H1 (cell line): ENCODE measurements around the gene TRAF5. TPM values are rescaled to one million over a fixed set of nuclear protein-coding genes. Genes with fewer than 3 reads are reported as not detected.
A peak's percentile ranks its signal among the peaks of the same experiment; 100 is the strongest.

ENCODE experiments used
- CTCF ChIA-PET: fragments of 300-600 bp; sonication (Branson Sonifier 250); formaldehyde crosslinking; loops from one replicate; lab custom pipeline; 2021; ENCODE audit not compliant: partially characterized antibody; lab: Charles Lee
- POLR2A ChIA-PET: fragments of 300-600 bp; sonication (Branson Sonifier 250); formaldehyde crosslinking; loops from one replicate; lab custom pipeline; 2021; ENCODE audit warnings: inconsistent platforms; ENCODE audit not compliant: partially characterized antibody; lab: Charles Lee
- DNase-seq, 2 experiments: peaks; one replicate each; pipeline versions ENCODE4 v3.0.0 to v3.0.0-alpha.2; 2010 to 2022; ENCODE audit warnings: low spot score in 2 of 2, low read depth in 1 of 2, mixed read lengths in 1 of 2
- FAIRE-seq: peaks from 2 replicates; lab custom pipeline; 2011; peaks lifted over from hg19 to GRCh38; lab: Jason Lieb, UNC
- H2AFZ ChIP-seq: 2 replicates; pipeline ENCODE4 v1.8.1; 2012; ENCODE audit warnings: low read length, inconsistent platforms
- H2AK5ac ChIP-seq: 2 replicates; pipeline ENCODE4 v1.6.1; 2013; ENCODE audit warnings: low read depth, low read length
- H2BK120ac ChIP-seq: replicated peaks from 2 replicates; pipeline ENCODE3; 2013; ENCODE audit warnings: low read depth, low read length, inconsistent platforms
- H2BK12ac ChIP-seq: 2 replicates; pipeline ENCODE4 v1.6.1; 2013; ENCODE audit warnings: low read depth, low read length
- H2BK15ac ChIP-seq: 2 replicates; pipeline ENCODE4 v1.6.1; 2013; ENCODE audit warnings: low read length
- H2BK20ac ChIP-seq: 2 replicates; pipeline ENCODE4 v1.6.1; 2013; ENCODE audit warnings: low read length
- H2BK5ac ChIP-seq: 2 replicates; pipeline ENCODE4 v1.6.1; 2013; ENCODE audit warnings: low read depth, low read length
- H3K14ac ChIP-seq: 2 replicates; pipeline ENCODE4 v1.6.1; 2013; ENCODE audit warnings: inconsistent platforms; ENCODE audit not compliant: insufficient read length
- H3K18ac ChIP-seq: 2 replicates; pipeline ENCODE4 v1.6.1; 2013; ENCODE audit warnings: low read length; ENCODE audit errors: extremely low read depth
- H3K23ac ChIP-seq: 2 replicates; pipeline ENCODE4 v1.6.1; 2013; ENCODE audit warnings: inconsistent platforms; ENCODE audit not compliant: insufficient read length
- H3K23me2 ChIP-seq: 2 replicates; pipeline ENCODE4 v1.6.1; 2013; ENCODE audit warnings: low read depth, low read length
- H3K27ac ChIP-seq: 2 replicates; pipeline ENCODE4 v1.6.1; 2011; ENCODE audit warnings: low read depth, low read length, inconsistent platforms
- H3K27me3 ChIP-seq, 4 experiments: replicated peaks in 1 of 4; 1 replicate in 1 of 4; 2 replicates in 3 of 4; pipeline versions ENCODE4 v1.6.1 to v1.8.1; 2011 to 2013; ENCODE audit warnings: low read length in 3 of 4, mild to moderate bottlenecking in 3 of 4, inconsistent platforms in 2 of 4, mixed read lengths in 2 of 4, moderate library complexity in 1 of 4; ENCODE audit not compliant: control insufficient read depth in 3 of 4, insufficient read depth in 3 of 4; ENCODE audit errors: extremely low read depth in 1 of 4
- H3K36me3 ChIP-seq, 4 experiments: 2 replicates each; pipeline versions ENCODE4 v1.6.1 to v1.8.1; 2011 to 2013; ENCODE audit warnings: mild to moderate bottlenecking in 4 of 4, low read length in 3 of 4, moderate library complexity in 2 of 4, control low read depth in 1 of 4, inconsistent platforms in 1 of 4; ENCODE audit not compliant: insufficient read depth in 4 of 4, control insufficient read depth in 2 of 4
- H3K4ac ChIP-seq: replicated peaks from 2 replicates; pipeline ENCODE3; 2013; ENCODE audit warnings: low read length, low read depth, mixed read lengths, inconsistent platforms; ENCODE audit not compliant: insufficient read length
- H3K4me1 ChIP-seq, 4 experiments: replicated peaks in 1 of 4; 1 replicate in 1 of 4; 2 replicates in 3 of 4; pipeline versions ENCODE4 v1.6.1 to v1.8.1; 2011 to 2013; ENCODE audit warnings: low read length in 3 of 4, inconsistent platforms in 2 of 4, mixed read lengths in 1 of 4; ENCODE audit not compliant: insufficient read depth in 4 of 4, control insufficient read depth in 3 of 4
- H3K4me2 ChIP-seq, 2 experiments: 2 replicates each; pipeline versions ENCODE4 v1.6.1 to v1.8.1; 2011 to 2013; ENCODE audit warnings: low read depth in 2 of 2, low read length in 2 of 2, control low read depth in 1 of 2, inconsistent platforms in 1 of 2, mild to moderate bottlenecking in 1 of 2; ENCODE audit not compliant: insufficient read depth in 1 of 2
- H3K4me3 ChIP-seq, 4 experiments: fragments of 200-600, 300-600 bp in 1 of 4; sonication (generic), shearing (Covaris generic), sonication (Bioruptor Twin) in 1 of 4; 2 replicates each; pipeline versions ENCODE4 v1.5.1 to v1.8.1; 2011 to 2016; ENCODE audit warnings: low read length in 4 of 4, low read depth in 3 of 4, control low read depth in 2 of 4, inconsistent platforms in 2 of 4, mild to moderate bottlenecking in 2 of 4, mixed read lengths in 1 of 4, moderate library complexity in 1 of 4; ENCODE audit not compliant: insufficient read depth in 2 of 4; ENCODE audit errors: extremely low read depth in 1 of 4
- H3K56ac ChIP-seq: replicated peaks from 2 replicates; pipeline ENCODE3; 2013; ENCODE audit warnings: low read depth, mild to moderate bottlenecking, mixed read lengths, low read length, inconsistent platforms; ENCODE audit not compliant: insufficient read length
- H3K79me1 ChIP-seq: 2 replicates; pipeline ENCODE4 v1.6.1; 2013; ENCODE audit warnings: low read depth, low read length, control low read depth
- H3K79me2 ChIP-seq, 2 experiments: 2 replicates each; pipeline versions ENCODE4 v1.6.1 to v1.8.1; 2012 to 2013; ENCODE audit warnings: low read length in 2 of 2, mild to moderate bottlenecking in 2 of 2, inconsistent platforms in 1 of 2; ENCODE audit not compliant: insufficient read depth in 2 of 2, control insufficient read depth in 1 of 2
- H3K9ac ChIP-seq, 4 experiments: replicated peaks in 1 of 4; 1 replicate in 1 of 4; 2 replicates in 3 of 4; pipeline versions ENCODE4 v1.6.1 to v1.8.1; 2011 to 2013; ENCODE audit warnings: low read depth in 3 of 4, low read length in 3 of 4, control low read depth in 2 of 4, mild to moderate bottlenecking in 2 of 4, moderate library complexity in 2 of 4, inconsistent platforms in 1 of 4; ENCODE audit errors: extremely low read depth in 1 of 4
- H3K9me3 ChIP-seq, 2 experiments: 2 replicates each; pipeline versions ENCODE4 v1.6.1 to v1.8.1; 2012 to 2013; ENCODE audit warnings: mild to moderate bottlenecking in 2 of 2, moderate library complexity in 2 of 2, control low read depth in 1 of 2, inconsistent platforms in 1 of 2, low read depth in 1 of 2, low read length in 1 of 2, mixed read lengths in 1 of 2; ENCODE audit not compliant: insufficient read depth in 2 of 2
- H4K20me1 ChIP-seq, 2 experiments: replicated peaks in 1 of 2; 2 replicates each; pipeline versions ENCODE3 to v1.8.1; 2011 to 2013; ENCODE audit warnings: inconsistent platforms in 2 of 2, low read length in 2 of 2, mild to moderate bottlenecking in 1 of 2; ENCODE audit not compliant: insufficient read depth in 2 of 2, control insufficient read depth in 1 of 2
- H4K5ac ChIP-seq: 2 replicates; pipeline ENCODE4 v1.6.1; 2013; ENCODE audit warnings: low read length, low read depth, mixed read lengths, inconsistent platforms; ENCODE audit not compliant: insufficient read length
- H4K8ac ChIP-seq: 2 replicates; pipeline ENCODE4 v1.8.0; 2013; ENCODE audit warnings: mild to moderate bottlenecking, moderate library complexity, low read length, inconsistent platforms; ENCODE audit not compliant: insufficient read depth; ENCODE audit errors: extremely low read depth
- H4K91ac ChIP-seq: replicated peaks from 2 replicates; pipeline ENCODE3; 2013; ENCODE audit warnings: low read length, mixed read lengths, inconsistent platforms; ENCODE audit not compliant: insufficient read length
- GTF2F1 ChIP-seq: IDR thresholded peaks from 2 replicates; pipeline ENCODE4 v1.6.1; 2012; ENCODE audit warnings: low read depth, low read length, improper control_type of control experiment, borderline replicate concordance
- SAP30 ChIP-seq: fragments of 300-600 bp; sonication (generic); IDR thresholded peaks from 2 replicates; pipeline ENCODE4 v1.7.1; 2012; ENCODE audit warnings: low read length, moderate library complexity, mild to moderate bottlenecking, inconsistent platforms; ENCODE audit not compliant: insufficient read depth, insufficient replicate concordance
- SIN3A ChIP-seq, 2 experiments: IDR thresholded peaks in 1 of 2; conservative IDR thresholded peaks in 1 of 2; 2 replicates each; pipeline ENCODE4 v1.6.1; 2011 to 2012; ENCODE audit warnings: low read length in 2 of 2, improper control_type of control experiment in 1 of 2, low read depth in 1 of 2, mild to moderate bottlenecking in 1 of 2
- WGBS, 2 experiments: shearing (Covaris generic) in 1 of 2; methylation state at CpG; one replicate each; pipeline versions ENCODE4 v1.1.6 to v1.1.7; 2013 to 2015; ENCODE audit warnings: low lambda C conversion rate in 2 of 2, mixed read lengths in 2 of 2, inconsistent platforms in 1 of 2, low coverage in 1 of 2, missing lambda C conversion rate in 1 of 2; ENCODE audit not compliant: insufficient replicate concordance in 2 of 2, insufficient coverage in 1 of 2, insufficient read length in 1 of 2; ENCODE audit errors: extremely low coverage in 1 of 2, missing lambda C conversion rate in 1 of 2; 5-methylcytosine and 5-hydroxymethylcytosine counted together
- polyA plus RNA-seq, 7 experiments: library from polyadenylated mRNA; depleted of rRNA in 3 of 7; stranded (reverse) in 5 of 7; unstranded in 2 of 7; fragments of >200 nt in 5 of 7; fragments of 200-250 nt in 2 of 7; gene quantifications; 1 replicate in 5 of 7; 2 replicates in 1 of 7; 4 replicates in 1 of 7; pipeline versions ENCODE4 v1.2.1 to v1.2.3, GENCODE V29; 2011 to 2013; ENCODE audit warnings: missing spikeins in 2 of 7, mixed read lengths in 2 of 7
- total RNA-seq: library from RNA; stranded (reverse); fragmentation: NEBNext Ultra II Directional; extraction: Animal tissue kit (Norgen Biotek cat#: 25700); gene quantifications from 2 replicates; pipeline ENCODE4 v1.2.1, GENCODE V29; 2021

Gene TRAF5
- total and polyA plus RNA-seq, 2 of the 8 experiments (the other 6 are each of a cell fraction or from before 2014, with no cell fraction given) = 13.0 to 17.1 TPM

DNA sequence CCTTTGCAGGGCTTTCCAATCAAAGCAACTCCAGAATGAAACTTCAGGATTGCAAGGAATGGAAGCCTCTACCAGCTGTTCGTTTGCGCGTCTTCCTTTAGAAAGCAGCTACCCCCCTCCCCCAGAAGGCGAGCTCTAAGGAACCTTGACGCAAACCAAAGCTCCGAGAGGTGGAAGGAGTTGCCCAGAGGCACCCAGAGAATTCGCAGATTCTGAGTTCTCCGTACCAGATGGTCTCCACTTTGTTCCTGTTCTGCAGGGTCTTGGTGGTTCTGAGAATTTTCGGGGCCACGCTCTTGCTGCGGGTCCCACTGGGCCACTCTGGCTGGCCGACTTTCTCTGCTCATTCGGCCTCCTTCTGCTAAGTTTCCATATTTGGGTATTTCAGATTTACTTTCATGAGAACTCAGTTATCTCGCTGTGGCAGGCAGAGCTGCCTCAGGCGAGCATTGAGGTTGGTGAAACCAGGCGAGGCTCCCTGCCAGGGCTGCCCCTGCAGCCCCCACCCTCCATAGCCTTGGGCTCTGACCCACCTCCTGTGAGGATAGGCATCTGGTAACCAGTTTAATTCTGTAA is 801 bp downstream of the TRAF5 start:
- Histone ChIP-seq H3K9ac (peak overlapping the region; percentile 14 to 61 (median 38); a peak in 5 of 7 replicates), H3K4me1 (peaks cover 11 to 28% (median 26%) of the 10 kb centered on the region in 4 experiments), H2BK15ac (no peak overlapping the region), H2AK5ac (no peak overlapping the region), H4K91ac (no peak overlapping the region), H3K27ac (no peak overlapping the region), H3K18ac (peak overlapping the region; percentile 64; the same call in 1 of the 2 replicates), H2BK120ac (no peak overlapping the region), H3K36me3 (no peaks in the 10 kb centered on the region), H4K5ac (no peak overlapping the region), H3K23ac (no peak overlapping the region), H3K23me2 (peaks cover 5% of the 10 kb centered on the region), H3K56ac (no peak overlapping the region), H2AFZ (no peak overlapping the region), H3K4me3 (peak overlapping the region; percentile 64 to 84 (median 68)), H3K9me3 (no peaks in the 10 kb centered on the region), H4K20me1 (peaks cover 0 to 5% of the 10 kb centered on the region in 2 experiments), H2BK12ac (no peak overlapping the region), H3K14ac (no peak overlapping the region), H3K79me2 (peaks cover 0 to 48% of the 10 kb centered on the region in 2 experiments; a peak in 2 of 4 replicates), H3K4me2 (peak overlapping the region; percentile 89 to 96), H3K27me3 (peaks cover 0 to 7% (median 4%) of the 10 kb centered on the region in 4 experiments; a peak in 5 of 7 replicates), H3K4ac (no peak overlapping the region), H2BK20ac (no peak overlapping the region), H2BK5ac (no peak overlapping the region), H4K8ac (peak overlapping the region; percentile 81; the same call in 1 of the 2 replicates), H3K79me1 (peaks cover 20% of the 10 kb centered on the region)
- TF ChIP-seq SIN3A (conservative IDR thresholded peaks at IDR 0.05 in 1 of 2, IDR thresholded peaks at IDR 0.05 in 1 of 2; ENCODE audit: low read depth in 1 of 2, low read length in 2 of 2) (no peak), GTF2F1 (no peak), SAP30 (peak; percentile 45)
- no peak for DNase-seq
- ChIA-PET CTCF (interaction anchor here (0.6 to 4.2 kb wide), 14 partner anchors 12 to 462 kb away, joined by 3 to 30 read pairs (median 4); no protein-coding TSS in a partner anchor), POLR2A (interaction anchor here (0.7 to 2.0 kb wide), 7 partner anchors 9 to 187 kb away, joined by 3 to 7 read pairs (median 4); no protein-coding TSS in a partner anchor)
- 14% methylated on average over 14 of the region's 16 CpGs; no CpG with 5 or more reads in 1 of the 2 experiments for WGBS, 2 experiments
- FAIRE-seq = no peak
